ENCODE measurements around the gene FCER1G.
"Not testable (repeated sequence)": the region's sequence is repeated elsewhere in the genome, so short reads cannot be mapped to it uniquely, and the experiment has no call there.

The FCER1G gene

GRCh38 chr1:161235957-161236775 is 21.1 kb downstream of the FCER1G start:
- DNase-seq = no peak

GRCh38 chr1:161238039-161238473 is 23.0 kb downstream of the FCER1G start, which contains the start of gene NR1I3:
NR1I3 (minus strand) TSS chr1:161238203; CDS start chr1:161236565, 1,638 bp downstream.
- no peak for DNase-seq

- no peak for DNase-seq
Measured at GRCh38 chr1:161241682-161242081, 26.6 kb downstream of the FCER1G start.

GRCh38 chr1:161242313-161242712 is 27.2 kb downstream of the FCER1G start:
- no peak for DNase-seq

- no peak for DNase-seq
Measured at GRCh38 chr1:161244888-161245287, 29.8 kb downstream of the FCER1G start.

- DNase-seq = not testable (repeated sequence)
Measured at GRCh38 chr1:161250100-161250499, 35.0 kb downstream of the FCER1G start.

- DNase-seq = no peak
Measured at GRCh38 chr1:161250829-161251228, 35.7 kb downstream of the FCER1G start.

- no peak for DNase-seq
Measured at GRCh38 chr1:161251579-161251978, 36.5 kb downstream of the FCER1G start.

GRCh38 chr1:161255302-161255701 is 40.2 kb downstream of the FCER1G start:
- DNase-seq = not testable (repeated sequence)

- DNase-seq = not testable (repeated sequence)
Measured at GRCh38 chr1:161255955-161256520, 40.9 kb downstream of the FCER1G start.

GRCh38 chr1:161257109-161257508 is 42.0 kb downstream of the FCER1G start:
- DNase-seq = not testable (repeated sequence)

- peak; percentile 36 for DNase-seq
Measured at GRCh38 chr1:161258439-161259344, 43.6 kb downstream of the FCER1G start, which contains the start of gene PCP4L1. PCP4L1 (plus strand) TSS chr1:161258745; CDS start chr1:161258975, 230 bp downstream.

- DNase-seq = no peak
Measured at GRCh38 chr1:161259345-161259702, 44.2 kb downstream of the FCER1G start.

GRCh38 chr1:161259765-161260164 is 44.7 kb downstream of the FCER1G start:
- DNase-seq = no peak

GRCh38 chr1:161260376-161261260 is 45.5 kb downstream of the FCER1G start:
- no peak for DNase-seq

GRCh38 chr1:161261261-161262235 is 46.5 kb downstream of the FCER1G start:
- DNase-seq = no peak

GRCh38 chr1:161265305-161265704 is 50.2 kb downstream of the FCER1G start:
- no peak for DNase-seq

GRCh38 chr1:161266202-161266601 is 51.1 kb downstream of the FCER1G start:
- no peak for DNase-seq

GRCh38 chr1:161266836-161267235 is 51.7 kb downstream of the FCER1G start:
- no peak for DNase-seq

GRCh38 chr1:161267321-161267720 is 52.2 kb downstream of the FCER1G start:
- DNase-seq = no peak
